GM23248 (cell line): ENCODE data around the gene ACOT11. TPM values are rescaled to one million over a fixed set of nuclear protein-coding genes. Genes with fewer than 3 reads are reported as not detected.

Experiments
- DNase-seq: peaks from one replicate; pipeline ENCODE4 v3.0.0-alpha.2; 2015
- H2AFZ ChIP-seq: fragments of 200-600 bp; sonication (generic); 2 replicates; pipeline ENCODE4 v1.6.1; 2016; ENCODE audit warnings: antibody characterized with exemption
- H3F3A ChIP-seq: fragments of 200-600 bp; sonication (generic); 2 replicates; pipeline ENCODE4 v1.6.1; 2016; ENCODE audit warnings: mild to moderate bottlenecking, antibody characterized with exemption, mixed run types; ENCODE audit not compliant: insufficient read depth
- H3K27ac ChIP-seq: fragments of 200-600 bp; sonication (generic); 2 replicates; pipeline ENCODE4 v1.5.1; 2016; ENCODE audit warnings: mild to moderate bottlenecking
- H3K27me3 ChIP-seq: fragments of 200-600 bp; sonication (generic); replicated peaks from 2 replicates; pipeline ENCODE4 v1.6.1; 2016; ENCODE audit warnings: mild to moderate bottlenecking; ENCODE audit not compliant: insufficient read depth
- H3K36me3 ChIP-seq: fragments of 200-600 bp; sonication (generic); 2 replicates; pipeline ENCODE4 v1.6.1; 2016; ENCODE audit warnings: low read depth, mild to moderate bottlenecking
- H3K4me1 ChIP-seq: fragments of 200-600 bp; sonication (generic); 2 replicates; pipeline ENCODE4 v1.6.1; 2016; ENCODE audit warnings: mild to moderate bottlenecking; ENCODE audit not compliant: insufficient read depth
- H3K4me2 ChIP-seq: fragments of 200-600 bp; sonication (generic); one replicate; pipeline ENCODE4 v1.6.1; 2016; ENCODE audit warnings: mild to moderate bottlenecking; ENCODE audit not compliant: unreplicated experiment
- H3K4me3 ChIP-seq: fragments of 200-600 bp; sonication (generic); 2 replicates; pipeline ENCODE4 v1.5.1; 2016; ENCODE audit warnings: mild to moderate bottlenecking
- H3K79me2 ChIP-seq: fragments of 200-600 bp; sonication (generic); 2 replicates; pipeline ENCODE4 v1.6.1; 2016; ENCODE audit warnings: mild to moderate bottlenecking; ENCODE audit not compliant: insufficient read depth
- H3K9ac ChIP-seq: fragments of 200-600 bp; sonication (generic); 2 replicates; pipeline ENCODE4 v1.6.1; 2016; ENCODE audit warnings: mild to moderate bottlenecking
- H3K9me2 ChIP-seq: fragments of 200-600 bp; sonication (generic); 2 replicates; pipeline ENCODE4 v1.6.1; 2016; ENCODE audit warnings: mixed run types, mild to moderate bottlenecking, moderate library complexity; ENCODE audit not compliant: insufficient read depth
- H3K9me3 ChIP-seq: fragments of 200-600 bp; sonication (generic); one replicate; pipeline ENCODE4 v1.6.1; 2017; ENCODE audit warnings: low read depth
- H4K20me1 ChIP-seq: fragments of 200-600 bp; sonication (generic); 2 replicates; pipeline ENCODE4 v1.6.0; 2016; ENCODE audit not compliant: insufficient read depth
- EZH2 ChIP-seq: fragments of 200-600 bp; sonication (generic); IDR thresholded peaks from 2 replicates; pipeline ENCODE4 v1.6.1; 2018; ENCODE audit warnings: antibody characterized with exemption, mild to moderate bottlenecking; ENCODE audit not compliant: insufficient read depth, poor library complexity, severe bottlenecking
- EZH2phosphoT487 ChIP-seq: fragments of 200-600 bp; sonication (generic); IDR thresholded peaks from 2 replicates; pipeline ENCODE4 v1.6.1; 2018; ENCODE audit warnings: antibody characterized with exemption, moderate library complexity, mild to moderate bottlenecking, low read depth; ENCODE audit not compliant: insufficient read depth
- WGBS, 2 experiments: methylation state at CpG; one replicate each; pipeline ENCODE4 v1.1.6; 2015 to 2017; ENCODE audit warnings: low lambda C conversion rate in 2 of 2, low coverage in 1 of 2; ENCODE audit errors: missing lambda C conversion rate in 2 of 2; 5-methylcytosine and 5-hydroxymethylcytosine counted together
- in situ Hi-C: fragments of 300-500 bp; cut with MboI; formaldehyde crosslinking; loops from 2 replicates; pipeline ENCODE4 v1.15.0; 2020
- polyA plus RNA-seq: library from polyadenylated mRNA; unstranded; fragments of >200 nt; fragmentation: Nextera tagmentation; extraction: Ambion mirVana; gene quantifications from 2 replicates; pipeline ENCODE4 v1.2.1, GENCODE V29; 2016
- small RNA-seq: library from RNA; depleted of rRNA; stranded (forward); fragments of <200 nt; gene quantifications from one replicate; pipeline ENCODE3, GENCODE V24; 2014; ENCODE audit warnings: low read depth, low replicate concordance
- total RNA-seq: library from RNA; depleted of rRNA; stranded (reverse); fragments of >200 nt; shearing (Covaris generic); gene quantifications from 2 replicates; pipeline ENCODE4 v1.2.3, GENCODE V29; 2014; rRNA removed

ACOT11 gene
- total and polyA plus RNA-seq, 2 experiments from 2014 or later = 3.4 to 3.6 TPM

DNA sequence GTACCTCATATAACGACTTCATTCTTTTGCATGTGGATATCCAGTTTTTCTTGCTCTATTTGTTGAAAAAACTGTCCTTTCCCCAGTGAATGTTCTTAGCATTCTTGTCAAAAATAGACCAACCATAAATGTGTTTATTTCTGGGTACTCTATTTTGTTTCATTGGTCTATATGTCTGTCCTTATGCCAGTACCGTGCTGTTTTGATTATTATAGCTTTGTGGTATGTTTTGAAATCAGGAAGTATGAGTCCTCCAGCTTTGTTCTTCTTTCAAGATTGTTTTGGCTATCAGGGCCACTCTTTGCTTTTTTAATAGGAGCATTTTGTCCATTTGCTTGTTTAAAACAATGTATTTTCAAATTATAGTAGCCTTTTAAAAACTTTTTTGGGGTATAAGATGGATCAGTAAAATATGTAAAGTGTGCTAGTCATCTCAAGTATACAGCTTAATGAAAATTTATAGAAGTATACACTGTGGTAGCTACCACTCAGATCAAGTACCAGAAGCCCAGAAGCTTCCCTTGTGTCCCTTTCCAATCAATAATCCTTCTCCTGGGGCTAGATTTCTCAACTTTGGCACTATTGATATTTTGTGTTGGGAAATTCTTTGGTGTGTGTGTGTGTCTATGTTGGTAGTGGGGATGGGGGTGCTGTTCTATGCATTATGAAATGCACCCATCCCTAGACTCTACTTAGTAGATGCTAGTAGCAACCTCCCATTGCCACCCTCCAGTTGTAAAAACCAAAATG is 110.3 kb downstream of the ACOT11 start:
- no peak overlapping the region for H3K9ac ChIP-seq
- in situ Hi-C loops = no loop called here
- no peak for DNase-seq
- 59 to 66% methylated on average over 2 of the region's 2 CpGs for WGBS, 2 experiments
- peaks cover 3% of the 10 kb centered on the region for H3K9me3 ChIP-seq
- no peak overlapping the region for H3K4me2 ChIP-seq
- H3K79me2 ChIP-seq = no peaks in the 10 kb centered on the region
- no peaks in the 10 kb centered on the region for H4K20me1 ChIP-seq
- H3F3A ChIP-seq = no peaks in the 10 kb centered on the region
- TF ChIP-seq EZH2 (no peak), EZH2phosphoT487 (no peak)
- no peaks in the 10 kb centered on the region for H3K36me3 ChIP-seq
- no peaks in the 10 kb centered on the region for H3K4me1 ChIP-seq
- H2AFZ ChIP-seq = no peak overlapping the region
- H3K27me3 ChIP-seq = no peaks in the 10 kb centered on the region
- H3K27ac ChIP-seq = no peak overlapping the region
- no peak overlapping the region for H3K4me3 ChIP-seq
- no peaks in the 10 kb centered on the region for H3K9me2 ChIP-seq

Small RNA genes within 50 kb of the gene (small RNA-seq; reads per million reads assigned to genes)
- gene AC099796.2 = not detected

Other genes with a start within 250 kb of the ACOT11 start
- 15.4 and 19.9 TPM in 2 replicates for gene SSBP3, start 141.8 kb upstream of the ACOT11 start, total RNA-seq
- 6.2 and 7.1 TPM in 2 replicates for gene SSBP3, start 141.8 kb upstream of the ACOT11 start, polyA plus RNA-seq
- gene FAM151A, start 75.3 kb downstream of the ACOT11 start, total RNA-seq = not detected in 2 replicates
- gene FAM151A, start 75.3 kb downstream of the ACOT11 start, polyA plus RNA-seq = 0.09 TPM in 1 of 2 replicates, not detected in the other
- 0.51 and 0.65 TPM in 2 replicates for gene MROH7, start 93.6 kb downstream of the ACOT11 start, total RNA-seq
- gene MROH7, start 93.6 kb downstream of the ACOT11 start, polyA plus RNA-seq = 0.13 TPM in 1 of 2 replicates, not detected in the other
- gene TTC4, start 167.6 kb downstream of the ACOT11 start, total RNA-seq = 20.4 and 27.1 TPM in 2 replicates
- 24.2 and 25.1 TPM in 2 replicates for gene TTC4, start 167.6 kb downstream of the ACOT11 start, polyA plus RNA-seq
- 3.0 and 5.0 TPM in 2 replicates for gene PARS2, start 216.3 kb downstream of the ACOT11 start, total RNA-seq
- gene PARS2, start 216.3 kb downstream of the ACOT11 start, polyA plus RNA-seq = 4.1 and 5.2 TPM in 2 replicates